Small intestine (tissue), 7 donors: ENCODE data around the gene PKN1. TPM values are rescaled to one million over a fixed set of nuclear protein-coding genes. Genes with fewer than 3 reads are reported as not detected.

Experiments used
- DNase-seq, 2 donors: peaks; one replicate each; pipeline versions ENCODE4 v3.0.0 to v3.0.0-alpha.2; 2013
- FAIRE-seq: peaks from 2 replicates; lab custom pipeline; 2012; peaks lifted over from hg19 to GRCh38; lab: Jason Lieb, UNC
- H3K27ac ChIP-seq, 3 donors: one replicate each; pipeline ENCODE4 v1.5.1; 2013; ENCODE audit warnings: low read length in 2 of 3, mild to moderate bottlenecking in 2 of 3, control low read depth in 1 of 3, inconsistent platforms in 1 of 3, low read depth in 1 of 3, moderate library complexity in 1 of 3
- H3K27me3 ChIP-seq, 3 donors: one replicate each; pipeline ENCODE4 v1.6.1; 2013; ENCODE audit warnings: low read length in 3 of 3, inconsistent platforms in 1 of 3; ENCODE audit not compliant: control insufficient read depth in 3 of 3, insufficient read depth in 3 of 3
- H3K36me3 ChIP-seq, 3 donors: one replicate each; pipeline ENCODE4 v1.6.1; 2013; ENCODE audit warnings: low read length in 3 of 3, inconsistent platforms in 1 of 3, low read depth in 1 of 3, mild to moderate bottlenecking in 1 of 3, moderate library complexity in 1 of 3; ENCODE audit not compliant: control insufficient read depth in 3 of 3, insufficient read depth in 2 of 3
- H3K4me1 ChIP-seq, 3 donors: one replicate each; pipeline ENCODE4 v1.6.1; 2013; ENCODE audit warnings: low read length in 2 of 3, inconsistent platforms in 1 of 3, low read depth in 1 of 3, mild to moderate bottlenecking in 1 of 3, moderate library complexity in 1 of 3; ENCODE audit not compliant: control insufficient read depth in 3 of 3, insufficient read depth in 2 of 3
- H3K4me3 ChIP-seq, 3 donors: one replicate each; pipeline ENCODE4 v1.5.1; 2013; ENCODE audit warnings: low read length in 3 of 3, control low read depth in 1 of 3, inconsistent platforms in 1 of 3, low read depth in 1 of 3, mild to moderate bottlenecking in 1 of 3, moderate library complexity in 1 of 3
- H3K9me3 ChIP-seq, 2 donors: one replicate each; pipeline ENCODE4 v1.6.1; 2013; ENCODE audit warnings: low read depth in 1 of 2, low read length in 1 of 2; ENCODE audit not compliant: control insufficient read depth in 2 of 2, insufficient read depth in 1 of 2
- WGBS, 3 donors: extraction: QIAGEN DNeasy Blood & Tissue Kit; methylation state at CpG; one replicate each; pipeline ENCODE4 v1.1.7; 2013; 5-methylcytosine and 5-hydroxymethylcytosine counted together
- polyA plus RNA-seq, 4 donors: library from polyadenylated mRNA; stranded (reverse) in 3 of 4; unstranded in 1 of 4; fragments of 200-250 nt in 3 of 4; fragments of 120-200 nt in 1 of 4; gene quantifications; one replicate each; pipeline versions ENCODE4 v1.2.1 to v1.2.3, GENCODE V29; 2013
- donor health status: healthy with polysubstance abuse.
- donor health status: control.
- donor health status: control.
- donor health status: Bipolar disorder and iron deficiency.
- donor health status: healthy.

Gene PKN1
- polyA plus RNA-seq, 4 donors: 8.9 to 65.3 (median 31.4) TPM

- Histone ChIP-seq H3K27ac (peak overlapping the region; percentile 36 to 65 (median 59)), H3K9me3 (no peaks in the 10 kb centered on the region), H3K4me3 (peak overlapping the region; percentile 77 to 81 (median 78)), H3K27me3 (peaks cover 0 to 15% (median 0%) of the 10 kb centered on the region in 3 donors), H3K4me1 (peaks cover 0 to 16% (median 0%) of the 10 kb centered on the region in 3 donors), H3K36me3 (peaks cover 0 to 32% (median 0%) of the 10 kb centered on the region in 3 donors)
- 0 to 2% (median 2%) methylated on average over 28 to 52 of the region's 52 CpGs for WGBS, 3 donors
- FAIRE-seq (no peak), DNase-seq (peak; percentile 59 to 61)
Observed at GRCh38 chr19:14433554-14434501, 722 bp downstream of the PKN1 start.

DNA sequence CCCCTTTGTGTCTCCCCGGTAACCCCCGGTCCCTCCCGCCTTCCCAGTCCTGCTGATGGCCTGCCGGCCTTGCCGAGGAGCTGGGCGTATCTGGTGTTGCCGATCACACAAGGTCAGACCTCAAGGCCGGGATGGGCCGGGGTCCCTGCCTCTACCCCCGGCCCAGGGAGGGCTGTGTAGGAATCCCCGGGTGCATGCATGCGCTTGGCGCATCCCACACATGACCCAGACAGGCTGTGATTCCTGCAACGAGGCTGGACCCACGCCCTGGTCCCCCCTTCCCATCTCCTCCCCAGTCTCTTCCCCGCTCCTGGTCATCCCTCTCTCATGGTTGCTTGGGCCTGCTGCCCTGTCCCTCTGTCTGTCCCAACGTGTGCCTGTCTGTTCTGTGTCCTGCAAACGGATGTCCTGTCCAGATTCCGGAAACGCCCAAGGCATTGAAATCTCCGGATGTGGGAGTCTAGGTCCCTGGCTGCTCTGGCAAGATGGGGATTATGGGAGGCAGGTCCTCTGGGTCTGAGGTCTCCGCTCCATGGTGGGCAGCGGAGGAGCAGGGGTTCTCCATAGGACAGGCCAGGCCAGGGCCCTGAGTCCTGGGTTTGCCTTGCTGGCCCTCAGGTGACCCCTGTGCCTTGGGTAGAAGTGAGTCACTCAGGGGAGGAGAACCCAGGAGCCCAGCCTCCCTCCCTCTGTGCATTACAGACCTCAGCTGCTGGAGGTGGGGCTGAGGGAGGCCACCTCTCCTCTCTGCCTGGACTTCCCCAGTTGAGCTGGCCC lies 1.6 kb downstream of the PKN1 start:
- peaks cover 0 to 15% (median 0%) of the 10 kb centered on the region in 3 donors for H3K27me3 ChIP-seq
- H3K4me1 ChIP-seq: peaks cover 0 to 16% (median 0%) of the 10 kb centered on the region in 3 donors
- DNase-seq: peak; percentile 44 to 55
- FAIRE-seq: no peak
- H3K9me3 ChIP-seq: no peaks in the 10 kb centered on the region
- peak overlapping the region in 1 of 3 donors; percentile 78 for H3K4me3 ChIP-seq
- H3K27ac ChIP-seq: peak overlapping the region in 2 of 3 donors; percentile 59 to 65
- H3K36me3 ChIP-seq: peaks cover 0 to 35% (median 0%) of the 10 kb centered on the region in 3 donors
- WGBS, 3 donors: 31 to 47% (median 40%) methylated on average over 23 of the region's 23 CpGs

GRCh38 chr19:14435320-14436050 lies 2.4 kb downstream of the PKN1 start:
- peaks cover 0 to 37% (median 0%) of the 10 kb centered on the region in 3 donors for H3K36me3 ChIP-seq
- H3K27ac ChIP-seq: peak overlapping the region in 1 of 3 donors; percentile 59
- peaks cover 0 to 15% (median 0%) of the 10 kb centered on the region in 3 donors for H3K27me3 ChIP-seq
- no peak for FAIRE-seq
- WGBS, 3 donors: 75 to 79% (median 75%) methylated on average over 17 of the region's 17 CpGs
- H3K4me1 ChIP-seq: peaks cover 0 to 23% (median 0%) of the 10 kb centered on the region in 3 donors
- no peak for DNase-seq
- no peak overlapping the region for H3K4me3 ChIP-seq
- H3K9me3 ChIP-seq: no peaks in the 10 kb centered on the region

GRCh38 chr19:14437578-14438140 lies 4.6 kb downstream of the PKN1 start:
- no peak for FAIRE-seq

GRCh38 chr19:14439014-14439413 lies 5.9 kb downstream of the PKN1 start:
- DNase-seq: no peak
- Histone ChIP-seq H3K9me3 (no peaks in the 10 kb centered on the region), H3K36me3 (peaks cover 0 to 71% (median 3%) of the 10 kb centered on the region in 3 donors), H3K4me3 (no peak overlapping the region), H3K4me1 (peaks cover 0 to 20% (median 0%) of the 10 kb centered on the region in 3 donors), H3K27me3 (no peaks in the 10 kb centered on the region), H3K27ac (no peak overlapping the region)
- 61 to 84% (median 76%) methylated on average over 9 of the region's 9 CpGs for WGBS, 3 donors
- no peak for FAIRE-seq

More at GRCh38 chr19:14437578-14438140, 4.6 kb downstream of the PKN1 start:
- Histone ChIP-seq H3K9me3 (no peaks in the 10 kb centered on the region), H3K36me3 (peaks cover 0 to 58% (median 0%) of the 10 kb centered on the region in 3 donors), H3K4me1 (peaks cover 0 to 24% (median 0%) of the 10 kb centered on the region in 3 donors), H3K27me3 (peaks cover 0 to 3% (median 0%) of the 10 kb centered on the region in 3 donors), H3K27ac (no peak overlapping the region), H3K4me3 (no peak overlapping the region)
- no peak for DNase-seq
- 81 to 96% (median 93%) methylated on average over 7 of the region's 7 CpGs for WGBS, 3 donors

DNA sequence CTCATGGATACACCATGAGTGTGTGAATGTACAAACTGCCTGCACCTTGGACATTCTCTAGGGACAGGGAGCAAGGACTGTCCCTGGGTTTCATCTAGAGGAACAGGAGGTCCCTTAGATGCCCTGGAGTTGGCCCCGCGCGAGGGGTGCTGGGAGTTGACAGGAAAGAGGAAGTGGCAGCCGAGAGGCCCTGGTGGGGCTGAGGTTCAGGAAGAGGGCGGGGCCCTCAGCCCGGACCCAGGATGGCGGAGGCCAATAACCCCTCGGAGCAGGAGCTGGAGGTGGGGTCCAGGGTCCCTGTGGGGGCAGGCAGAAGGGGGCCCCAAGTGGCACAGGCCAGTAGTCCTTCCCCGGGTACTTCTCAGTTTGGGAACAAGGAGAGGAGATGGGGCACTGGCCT lies 6.9 kb downstream of the PKN1 start:
- H3K27ac ChIP-seq: peak overlapping the region; percentile 15 to 44 (median 22)
- H3K36me3 ChIP-seq: peaks cover 0 to 73% (median 3%) of the 10 kb centered on the region in 3 donors
- FAIRE-seq: no peak
- peak overlapping the region in 2 of 3 donors; percentile 37 to 41 for H3K4me3 ChIP-seq
- WGBS, 3 donors: 25 to 56% (median 38%) methylated on average over 9 of the region's 9 CpGs
- no peaks in the 10 kb centered on the region for H3K27me3 ChIP-seq
- H3K9me3 ChIP-seq: no peaks in the 10 kb centered on the region
- peaks cover 0 to 10% (median 0%) of the 10 kb centered on the region in 3 donors for H3K4me1 ChIP-seq
- DNase-seq: peak; percentile 63 to 84

- Histone ChIP-seq H3K27me3 (no peaks in the 10 kb centered on the region), H3K36me3 (peaks cover 0 to 75% (median 3%) of the 10 kb centered on the region in 3 donors), H3K4me3 (no peak overlapping the region), H3K9me3 (no peaks in the 10 kb centered on the region), H3K27ac (no peak overlapping the region), H3K4me1 (peaks cover 0 to 10% (median 0%) of the 10 kb centered on the region in 3 donors)
- 85 to 88% (median 86%) methylated on average over 20 to 34 of the region's 34 CpGs for WGBS, 3 donors
- FAIRE-seq (no peak), DNase-seq (no peak)
Observed at GRCh38 chr19:14441041-14441938, 8.2 kb downstream of the PKN1 start.
